ENCODE data around the gene VWA8.
"Not testable (repeated sequence)": the region's sequence is repeated elsewhere in the genome, so short reads cannot be mapped to it uniquely, and the experiment has no call there.

Gene VWA8

GRCh38 chr13:41675306-41675705, 285.6 kb downstream of the VWA8 start:
- DNase-seq, result no peak

DNA sequence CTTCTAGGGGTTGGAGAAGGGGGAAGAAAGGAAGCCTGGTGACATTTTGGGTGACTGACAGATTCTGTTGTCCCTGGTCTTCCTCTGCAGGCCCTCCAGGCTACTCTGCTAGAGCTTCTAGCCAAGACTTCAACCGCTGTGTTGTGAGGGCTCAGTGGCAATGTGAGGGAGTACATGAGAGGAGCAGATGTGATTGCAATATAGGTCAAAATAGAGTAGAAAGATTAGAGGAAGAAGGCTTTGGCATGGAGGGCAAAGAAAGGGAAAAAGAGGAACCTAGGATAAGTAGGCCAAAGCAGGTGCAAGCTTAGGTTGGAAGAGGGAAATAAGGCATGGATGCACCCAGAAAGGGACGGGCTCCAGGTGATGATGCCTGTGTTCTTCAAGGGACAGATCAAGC, 286.7 kb downstream of the VWA8 start:
- no peak for DNase-seq

GRCh38 chr13:41673640-41674039, 287.3 kb downstream of the VWA8 start:
- DNase-seq, result no peak

- DNase-seq, result no peak
Measured at GRCh38 chr13:41670873-41671443, 290.0 kb downstream of the VWA8 start.

- DNase-seq, result peak; percentile 33
Measured at GRCh38 chr13:41668130-41668757, 292.7 kb downstream of the VWA8 start.

DNA sequence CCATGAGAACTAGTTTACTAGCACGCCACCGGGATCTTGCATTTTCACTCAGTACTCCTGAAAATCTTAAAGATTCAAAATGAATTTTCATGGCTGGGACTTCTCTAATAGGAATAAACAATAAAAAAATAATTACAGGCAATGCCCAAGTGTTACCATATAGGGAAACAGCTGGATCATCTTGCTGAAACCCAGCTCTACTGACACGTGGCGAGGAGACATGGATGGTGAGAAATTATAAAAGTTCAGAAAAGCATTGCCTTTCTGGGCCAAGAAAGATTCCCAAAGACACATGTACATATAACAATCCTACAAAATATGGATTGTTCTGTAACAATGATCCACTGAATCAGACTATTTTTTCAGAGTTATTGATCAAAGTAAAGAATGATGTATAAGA, 294.3 kb downstream of the VWA8 start:
- DNase-seq, result no peak

GRCh38 chr13:41660411-41660810, 300.5 kb downstream of the VWA8 start:
- DNase-seq, result no peak

GRCh38 chr13:41658057-41658661, 302.8 kb downstream of the VWA8 start:
- no peak for DNase-seq

GRCh38 chr13:41655997-41656396, 304.9 kb downstream of the VWA8 start:
- no peak for DNase-seq

DNA sequence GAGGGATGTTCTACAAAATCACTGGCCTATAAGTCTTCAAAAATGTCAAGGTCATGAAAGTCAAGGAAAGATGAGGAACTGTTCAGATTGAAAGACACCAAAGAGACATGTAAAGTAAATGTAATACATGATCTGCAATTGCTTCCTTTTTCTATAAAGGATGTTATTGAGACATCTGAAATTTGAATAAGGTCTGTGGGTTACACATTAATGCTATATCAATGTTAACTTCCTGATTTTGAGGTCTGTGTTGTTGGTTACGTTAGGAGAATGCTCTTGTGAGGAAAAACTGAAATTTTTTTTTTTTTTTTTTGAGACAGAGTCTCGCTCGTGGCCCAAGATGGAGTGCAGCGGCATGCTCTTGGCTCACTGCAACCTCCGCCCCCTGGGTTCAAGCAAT, 306.1 kb downstream of the VWA8 start:
- DNase-seq, result no peak

- no peak for DNase-seq
Measured at GRCh38 chr13:41652735-41653361, 308.1 kb downstream of the VWA8 start.

GRCh38 chr13:41651413-41652058, 309.4 kb downstream of the VWA8 start:
- no peak for DNase-seq

GRCh38 chr13:41650706-41651105, 310.2 kb downstream of the VWA8 start:
- DNase-seq, result no peak

DNA sequence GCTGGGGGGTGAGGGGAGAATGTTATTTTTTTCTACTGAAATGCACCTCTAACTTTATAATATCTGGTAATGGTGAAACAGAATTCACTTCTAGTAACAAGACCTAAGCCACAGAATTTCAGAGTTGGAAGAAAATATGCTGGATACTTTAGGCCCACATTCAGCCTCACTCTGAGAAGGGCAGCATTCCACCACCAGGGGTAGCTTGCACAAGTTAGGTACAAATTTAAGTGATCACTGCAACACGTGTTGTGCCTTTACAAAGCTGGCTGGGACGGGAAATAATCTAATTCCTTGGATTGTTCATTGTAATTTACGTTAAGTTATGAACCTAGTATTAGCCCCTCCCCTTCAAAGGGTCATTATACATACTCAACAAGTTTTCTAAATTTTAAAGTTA, 311.2 kb downstream of the VWA8 start:
- DNase-seq, result no peak

- DNase-seq, result no peak
Measured at GRCh38 chr13:41648314-41648935, 312.5 kb downstream of the VWA8 start.

GRCh38 chr13:41647699-41648313, 313.1 kb downstream of the VWA8 start:
- not testable (repeated sequence) for DNase-seq

- DNase-seq, result no peak
Measured at GRCh38 chr13:41645331-41645730, 315.6 kb downstream of the VWA8 start.

- no peak for DNase-seq
Measured at GRCh38 chr13:41644742-41645141, 316.2 kb downstream of the VWA8 start.

- no peak for DNase-seq
Measured at GRCh38 chr13:41643507-41643906, 317.4 kb downstream of the VWA8 start.

DNA sequence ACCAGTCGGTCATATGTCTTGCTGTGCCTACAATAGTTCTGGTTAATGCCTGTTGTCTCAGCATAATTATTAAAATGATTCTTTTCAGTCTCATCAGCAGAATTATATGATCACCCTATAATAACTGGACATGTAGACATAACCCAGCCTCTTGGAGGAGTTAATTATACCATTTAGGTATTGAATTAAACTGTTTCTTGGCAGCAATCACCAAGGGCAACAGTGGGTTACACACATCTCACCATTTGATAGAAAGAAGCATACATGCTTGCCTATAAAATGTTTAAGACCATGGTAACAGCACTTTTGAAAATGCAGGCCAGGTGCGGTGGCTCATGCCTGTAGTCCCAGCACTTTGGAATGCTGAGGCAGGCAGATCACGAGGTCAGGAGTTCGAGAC, 318.9 kb downstream of the VWA8 start:
- DNase-seq, result no peak

GRCh38 chr13:41641429-41641828, 319.5 kb downstream of the VWA8 start:
- no peak for DNase-seq

DNA sequence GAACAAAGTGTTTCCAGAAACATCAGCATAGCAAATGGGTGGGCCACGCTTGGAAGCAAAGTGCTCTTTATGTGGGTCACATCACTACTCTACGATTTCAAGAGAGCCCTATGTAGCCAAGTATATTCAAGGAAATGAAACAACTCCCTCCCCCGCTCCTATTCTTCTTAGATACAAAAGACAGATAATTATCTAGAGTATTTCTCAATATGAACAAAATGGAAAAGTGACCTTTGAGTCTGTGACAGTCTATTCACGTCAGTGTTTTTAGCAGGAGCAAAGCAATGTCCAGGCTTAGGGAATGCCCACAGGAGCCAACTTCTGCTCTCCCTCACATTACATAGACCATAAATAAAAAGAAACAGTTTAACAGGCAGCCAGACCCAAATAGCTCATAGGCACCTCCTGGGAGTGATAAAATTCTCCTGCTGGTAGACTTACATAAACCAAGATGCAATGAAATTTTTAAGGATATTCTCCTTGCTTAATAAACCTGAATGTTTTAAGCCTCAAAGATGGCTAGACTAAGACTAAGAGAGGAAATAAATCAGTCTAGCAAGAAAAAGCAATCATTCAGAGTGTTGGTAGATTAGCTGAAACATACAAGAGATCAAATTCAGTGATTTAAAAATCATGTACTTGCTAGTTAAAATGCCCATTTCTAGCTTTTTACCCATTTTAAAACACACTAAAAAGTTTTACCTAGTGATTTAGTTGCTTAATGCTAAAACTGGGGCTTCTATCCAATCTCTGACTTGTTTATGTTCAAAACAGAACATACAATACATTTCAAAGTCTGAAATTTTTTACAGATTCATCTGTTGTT, 320.7 kb downstream of the VWA8 start:
- DNase-seq, result no peak

Measured in NCI-H2171 (cell line).